Effector CD8-positive, alpha-beta T cell (primary cell): ENCODE measurements around the gene TCEANC2.
A peak's percentile ranks its signal among the peaks of the same experiment; 100 is the strongest.
"Not testable (repeated sequence)": the region's sequence is repeated elsewhere in the genome, so short reads cannot be mapped to it uniquely, and the experiment has no call there.

Experiments
- DNase-seq: peaks from one replicate; lab custom pipeline; 2025; lab: John Stamatoyannopoulos, UW
- total RNA-seq, 4 experiments: gene quantifications; one replicate each; lab custom pipeline; 2026; lab: John Stamatoyannopoulos, UW

TCEANC2 gene
- total RNA-seq: 21.7 to 39.1 (median 33.2) reads per million in 4 experiments

DNA sequence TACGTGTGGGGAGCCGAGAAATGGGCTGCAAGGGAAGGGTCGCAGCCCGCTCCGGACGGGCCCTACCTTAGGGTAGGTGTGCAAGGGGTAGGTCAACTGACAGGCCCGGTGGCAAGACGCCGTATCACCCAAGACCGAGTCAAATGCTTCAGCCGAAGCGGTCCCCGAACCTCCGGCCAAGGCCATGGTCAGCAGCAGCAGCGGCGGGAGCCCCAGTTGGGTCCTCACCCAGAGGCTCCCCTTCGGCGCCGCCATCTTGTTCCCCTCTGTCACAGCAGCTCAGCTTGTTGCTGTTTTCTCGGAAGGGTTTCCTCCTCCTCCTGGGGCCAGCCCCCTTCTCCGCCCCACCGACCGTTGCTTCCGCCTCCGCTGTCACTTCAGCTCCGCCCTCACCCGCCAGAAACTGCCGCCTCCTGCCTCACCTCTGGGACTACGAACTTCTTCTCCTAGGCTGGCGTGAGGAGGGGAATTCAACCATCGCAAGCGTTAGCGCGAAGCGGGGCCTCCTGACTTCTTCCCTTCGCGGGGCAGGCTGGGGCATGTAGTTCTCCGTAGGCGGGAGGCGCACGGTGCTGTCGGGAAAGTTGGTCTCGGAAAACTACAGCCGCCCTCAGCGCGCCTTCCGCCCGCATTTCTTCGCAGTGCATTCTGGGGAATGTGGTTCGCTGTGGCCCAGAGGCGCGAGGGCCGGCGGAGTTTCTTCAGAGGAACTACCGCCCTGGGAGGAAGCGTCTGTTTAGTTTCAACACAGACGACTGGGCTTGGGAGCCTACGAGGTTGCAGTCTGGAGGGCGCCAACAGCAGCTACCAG, at the start of gene TCEANC2, which contains the start of gene TMEM59:
Gene TCEANC2, plus strand, starts transcription at position 675 of the 811 bp plus-strand sequence. CDS start 815 bp downstream, outside the sequence.
Gene TMEM59, minus strand, starts transcription at position 271 of the 811 bp plus-strand sequence. Its CDS starts 16 bp downstream, at position 255.
- peak; percentile 94 for DNase-seq

DNA sequence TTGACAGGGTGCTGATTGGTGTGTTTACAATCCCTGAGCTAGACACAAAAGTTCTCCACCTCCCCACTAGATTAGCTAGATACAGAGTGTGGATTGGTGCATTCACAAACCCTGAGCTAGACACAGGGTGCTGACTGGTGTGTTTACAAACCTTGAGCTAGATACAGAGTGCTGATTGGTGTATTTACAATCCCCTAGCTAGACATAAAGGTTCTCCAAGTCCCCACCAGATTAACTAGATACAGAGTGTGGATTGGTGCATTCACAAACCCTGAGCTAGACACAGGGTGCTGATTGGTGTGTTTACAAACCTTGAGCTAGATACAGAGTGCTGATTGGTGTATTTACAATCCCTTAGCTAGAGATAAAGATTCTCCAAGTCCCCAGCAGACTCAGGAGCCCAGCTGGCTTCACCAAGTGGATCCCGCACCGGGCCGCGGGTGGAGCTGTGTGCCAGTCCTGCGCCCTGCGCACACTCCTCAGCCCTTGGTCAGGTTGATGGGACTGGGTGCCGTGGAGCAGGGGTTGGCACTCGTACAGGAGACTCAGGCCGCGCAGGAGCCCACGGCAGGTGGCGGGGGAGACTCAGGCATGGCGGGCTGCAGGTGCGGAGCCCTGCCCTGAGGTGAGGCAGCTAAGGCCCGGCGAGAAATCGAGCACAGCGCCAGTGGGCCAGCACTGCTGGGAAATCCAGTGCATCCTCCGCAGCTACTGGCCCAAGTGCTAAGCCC, 49.5 kb upstream of the TCEANC2 start:
- DNase-seq: not testable (repeated sequence)

DNA sequence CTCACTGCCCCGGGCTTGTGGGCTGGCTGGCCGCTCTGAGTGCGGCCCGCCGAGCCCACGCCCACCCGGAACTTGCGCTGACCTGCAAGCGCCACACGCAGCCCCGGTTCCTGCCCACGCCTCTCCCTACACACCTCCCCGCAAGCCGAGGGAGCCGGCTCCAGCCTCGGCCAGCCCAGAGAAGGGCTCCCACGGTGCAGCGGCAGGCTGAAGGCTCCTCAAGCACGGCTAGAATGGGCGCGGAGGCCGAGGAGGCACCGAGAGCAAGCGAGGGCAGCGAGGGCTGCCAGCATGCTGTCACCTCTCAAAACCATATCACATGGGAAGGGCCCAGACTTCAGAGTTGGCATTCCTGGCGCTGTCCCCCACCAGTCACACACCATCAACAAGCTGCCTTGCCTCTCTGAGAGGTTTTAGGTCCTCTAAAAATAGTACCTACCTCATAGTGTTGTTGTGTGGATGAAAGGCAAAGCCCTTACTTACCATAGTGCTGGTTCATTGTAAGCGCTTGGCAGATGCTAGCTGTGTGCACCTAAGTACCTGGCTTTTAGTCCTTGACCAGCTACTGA, 48.8 kb upstream of the TCEANC2 start:
- no peak for DNase-seq

DNA sequence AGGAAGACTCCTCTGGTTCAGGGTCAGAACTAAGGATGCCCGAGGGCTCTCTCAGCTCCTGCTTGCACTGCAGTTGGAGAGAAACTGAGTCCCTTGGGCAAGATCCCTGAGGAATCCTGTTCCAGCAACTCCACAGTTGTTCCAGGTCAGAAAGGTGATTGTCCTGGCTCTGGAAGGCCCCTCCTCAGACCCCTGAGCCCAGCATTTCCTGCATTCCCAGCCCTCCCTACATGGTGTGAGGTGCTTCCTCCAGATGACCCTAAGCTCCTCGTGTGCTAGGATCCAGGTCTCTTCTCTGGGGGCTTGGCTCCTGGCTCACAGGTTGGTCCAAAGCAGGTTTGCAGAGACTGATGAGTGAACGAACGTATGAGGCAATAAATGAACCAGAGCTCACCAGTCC, 46.9 kb upstream of the TCEANC2 start:
- DNase-seq: no peak

DNA sequence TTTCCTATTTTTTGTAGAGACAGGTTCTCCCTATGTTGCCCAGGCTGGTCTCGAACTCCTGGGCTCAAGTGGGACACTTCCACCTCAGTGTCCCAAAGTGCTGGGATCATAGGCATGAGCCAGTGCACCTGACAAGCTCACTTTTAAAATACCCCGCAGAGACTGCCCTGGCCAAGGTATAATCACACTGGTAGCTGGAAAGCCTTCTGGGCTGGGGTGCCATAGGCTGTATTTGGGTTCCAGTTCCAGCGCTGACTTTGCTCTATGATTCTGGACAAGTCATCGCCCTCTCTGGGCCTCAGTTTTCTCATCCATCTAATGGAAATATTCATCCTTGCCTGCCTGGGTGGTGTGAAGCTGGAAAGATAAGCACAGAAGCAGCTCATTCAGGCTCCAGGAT, 45.8 kb upstream of the TCEANC2 start:
- no peak for DNase-seq

DNA sequence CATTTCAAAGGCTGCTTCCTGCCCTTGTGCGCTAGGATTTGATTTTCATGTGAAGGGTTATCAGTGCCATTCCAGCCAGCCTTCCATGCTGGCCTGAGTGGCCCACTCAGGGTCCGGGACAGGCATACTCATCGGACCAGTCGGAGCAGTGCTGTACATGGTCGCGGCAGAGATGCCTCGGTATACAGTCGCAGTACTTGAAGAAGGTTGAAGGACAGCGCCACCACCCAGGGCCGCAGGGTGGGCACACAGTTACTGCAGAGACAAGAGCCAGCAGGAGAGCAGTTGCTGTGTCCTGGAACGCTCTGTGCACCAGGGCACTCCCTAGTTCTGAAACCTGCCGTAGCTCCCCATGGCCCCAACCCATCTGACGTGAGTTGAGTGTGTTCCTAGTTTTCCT, 44.5 kb upstream of the TCEANC2 start:
- DNase-seq: no peak

DNA sequence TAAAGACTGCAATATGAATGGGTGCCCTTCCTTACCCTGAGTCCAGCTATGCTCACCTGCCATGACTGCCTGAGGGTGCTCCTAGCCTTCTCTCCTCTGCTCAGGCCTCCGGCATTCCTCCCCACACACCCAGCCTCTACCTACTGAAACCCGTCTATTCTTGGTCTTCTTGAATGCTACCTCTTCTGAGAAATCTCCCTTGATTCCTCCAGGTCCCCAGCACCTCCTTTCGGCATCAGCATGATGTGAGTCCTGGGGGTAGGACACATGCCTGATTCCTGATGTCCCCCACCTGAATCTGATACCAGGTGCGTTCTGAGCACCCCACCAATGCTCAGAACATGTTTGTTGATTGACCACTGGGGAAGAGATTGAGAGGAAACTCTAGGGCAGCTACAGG, 44.0 kb upstream of the TCEANC2 start:
- DNase-seq: no peak

DNA sequence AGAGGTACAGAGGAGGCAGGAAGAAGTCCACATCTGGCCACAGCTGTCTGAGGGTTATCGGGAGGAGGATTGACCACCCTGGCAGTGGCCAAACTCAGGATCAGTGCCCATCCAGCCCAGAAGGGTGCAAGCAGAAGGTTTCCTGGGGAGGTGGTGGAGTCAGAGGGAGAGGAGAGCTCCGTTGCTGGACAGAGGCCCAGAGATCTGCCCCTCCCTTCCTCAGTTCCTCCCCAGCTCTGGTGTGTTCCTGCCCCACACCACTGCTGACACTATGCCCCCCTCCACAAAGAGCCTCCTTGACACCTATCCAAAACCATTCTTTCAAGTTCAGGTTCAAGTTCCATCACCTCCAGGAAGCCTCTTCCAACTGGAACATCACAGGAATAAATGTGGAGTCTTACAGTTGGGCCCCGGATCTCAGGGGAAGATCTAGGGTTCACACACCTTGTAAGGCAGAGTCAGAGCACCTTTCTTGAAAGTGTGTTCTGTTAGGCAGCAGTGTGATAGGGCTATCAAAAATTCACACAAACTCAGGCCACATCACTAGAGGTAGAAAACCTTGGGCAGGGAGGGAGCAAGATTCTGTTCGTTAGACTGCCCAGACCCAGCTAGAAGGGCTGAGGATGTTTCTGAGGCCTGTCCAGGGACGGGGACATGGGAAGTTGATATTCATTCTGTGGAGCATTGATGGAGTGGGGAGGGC, 42.8 kb upstream of the TCEANC2 start:
- no peak for DNase-seq

DNA sequence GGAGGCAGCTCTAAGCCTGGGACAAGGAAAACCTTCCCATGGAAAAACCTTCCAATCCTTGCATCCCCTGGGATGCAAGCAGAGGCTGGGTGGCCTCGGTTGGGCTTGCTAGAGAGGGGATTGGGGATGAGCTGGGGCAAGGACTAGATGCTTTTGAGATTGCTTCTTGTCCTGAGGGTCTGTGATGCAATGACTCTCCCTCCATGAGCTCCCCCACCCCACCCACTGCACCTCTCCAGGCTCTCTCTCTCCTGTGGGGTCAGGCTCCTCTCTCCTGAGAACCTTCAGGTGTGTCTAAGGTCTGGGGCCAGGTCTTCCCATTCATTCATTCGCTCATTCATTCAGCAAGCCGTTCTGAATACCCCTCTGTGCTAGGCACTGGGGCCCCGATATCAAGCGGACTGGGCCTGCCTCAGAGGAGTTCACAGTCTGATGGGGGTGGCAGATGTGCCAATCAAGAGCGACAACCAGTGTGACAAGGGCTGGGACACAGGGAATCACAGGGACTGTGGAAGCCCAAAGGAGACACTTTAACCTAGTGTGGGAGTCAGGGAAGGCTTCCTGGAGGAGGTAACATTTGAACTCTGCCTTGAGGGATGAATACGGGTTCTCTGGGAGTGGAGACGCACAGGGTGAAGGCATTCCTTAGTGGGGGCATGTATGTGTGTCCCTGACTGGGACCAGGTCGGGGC, 41.9 kb upstream of the TCEANC2 start:
- no peak for DNase-seq

DNA sequence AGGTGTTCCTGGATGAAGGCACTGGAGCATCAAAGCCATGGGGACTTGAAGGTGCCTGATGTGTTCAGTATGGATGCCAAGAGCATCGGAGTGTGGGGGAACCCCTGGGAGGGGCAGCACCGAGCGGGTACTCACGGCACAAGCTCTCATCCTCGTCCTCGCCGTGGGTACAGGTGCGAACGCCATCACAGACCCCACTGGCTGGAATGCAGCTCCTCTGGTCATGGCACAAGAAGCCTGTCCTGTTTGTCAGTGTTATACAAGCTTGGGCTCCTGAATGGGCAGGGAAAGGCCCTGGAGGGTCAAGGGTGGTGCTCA, 41.4 kb upstream of the TCEANC2 start:
- DNase-seq: no peak

DNA sequence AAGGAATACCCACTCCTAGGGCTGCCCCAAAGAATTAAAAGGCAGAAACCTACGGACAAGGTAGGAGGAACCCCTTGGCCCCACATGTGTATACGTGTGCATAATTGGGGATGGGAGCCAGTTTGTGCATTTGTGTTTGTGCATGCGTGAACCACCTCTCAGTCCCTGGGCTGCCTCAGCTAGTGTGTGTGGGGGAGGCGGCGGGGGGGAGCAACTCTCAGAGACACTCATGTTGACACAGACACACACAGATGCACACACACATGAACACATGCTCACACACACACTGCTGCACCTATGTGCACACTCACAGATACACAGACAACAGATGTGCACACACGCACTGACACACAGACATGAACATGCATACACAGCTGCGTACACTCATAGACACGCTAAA, 40.5 kb upstream of the TCEANC2 start:
- no peak for DNase-seq

DNA sequence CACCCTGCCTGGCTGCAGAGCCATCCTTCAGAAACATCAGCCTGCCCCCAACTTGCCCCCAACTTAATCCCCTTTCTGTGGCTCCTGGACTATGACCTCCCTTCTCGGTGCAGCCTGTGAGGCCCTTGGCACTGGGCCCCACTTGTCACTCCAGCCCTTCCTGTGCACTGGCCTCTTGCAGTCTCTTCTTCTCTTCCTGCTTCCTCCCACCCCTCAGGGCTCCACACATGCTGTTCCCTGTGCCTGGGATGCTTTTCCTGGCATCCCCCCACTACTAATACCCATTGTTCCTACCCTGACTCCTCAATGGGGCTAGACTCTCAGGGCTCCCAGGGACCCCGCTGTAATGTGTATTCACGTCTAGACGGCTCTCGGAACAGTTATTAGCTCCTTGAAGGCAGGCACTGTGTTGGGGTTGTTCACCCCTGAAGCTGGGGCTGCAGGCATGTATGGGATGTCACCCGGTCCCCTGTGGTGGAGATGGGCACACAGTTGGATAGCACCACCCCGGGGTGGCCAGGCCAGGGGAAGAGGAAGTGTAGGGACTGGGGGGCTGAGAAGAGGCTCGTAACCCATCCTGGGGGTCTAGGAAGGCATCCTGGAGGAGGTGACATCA, 39.9 kb upstream of the TCEANC2 start:
- DNase-seq: no peak

DNA sequence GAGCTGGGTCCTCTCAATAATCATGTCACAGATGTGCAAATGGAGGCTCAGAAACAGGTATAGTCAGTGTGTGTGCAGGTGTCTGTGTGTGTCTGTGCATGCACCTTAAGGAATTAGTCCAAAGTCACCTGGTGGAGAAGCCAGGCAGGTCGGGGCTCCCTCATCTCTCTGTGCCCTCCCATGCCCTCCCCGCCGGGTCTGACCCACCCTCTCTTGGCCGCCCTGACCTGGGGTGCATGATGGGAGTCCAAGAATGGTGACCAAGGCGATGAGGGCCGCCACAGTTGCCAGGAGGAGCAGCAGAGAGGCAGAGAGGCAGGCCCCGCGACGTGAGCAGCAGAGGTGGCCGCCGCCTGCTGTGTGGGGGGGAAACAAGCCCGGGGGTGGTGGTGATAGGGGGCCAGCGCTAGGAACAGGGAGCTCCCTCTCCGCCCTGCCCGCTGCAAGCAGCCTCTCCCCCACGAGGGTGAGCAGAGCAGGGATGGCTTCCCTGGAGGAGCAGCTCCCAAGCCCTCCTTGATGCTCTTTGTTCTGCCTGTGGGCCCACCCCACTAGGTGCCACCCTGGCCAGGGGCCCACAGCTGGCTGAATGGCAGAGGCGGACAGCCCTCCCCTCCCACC, 39.3 kb upstream of the TCEANC2 start:
- DNase-seq: no peak

DNA sequence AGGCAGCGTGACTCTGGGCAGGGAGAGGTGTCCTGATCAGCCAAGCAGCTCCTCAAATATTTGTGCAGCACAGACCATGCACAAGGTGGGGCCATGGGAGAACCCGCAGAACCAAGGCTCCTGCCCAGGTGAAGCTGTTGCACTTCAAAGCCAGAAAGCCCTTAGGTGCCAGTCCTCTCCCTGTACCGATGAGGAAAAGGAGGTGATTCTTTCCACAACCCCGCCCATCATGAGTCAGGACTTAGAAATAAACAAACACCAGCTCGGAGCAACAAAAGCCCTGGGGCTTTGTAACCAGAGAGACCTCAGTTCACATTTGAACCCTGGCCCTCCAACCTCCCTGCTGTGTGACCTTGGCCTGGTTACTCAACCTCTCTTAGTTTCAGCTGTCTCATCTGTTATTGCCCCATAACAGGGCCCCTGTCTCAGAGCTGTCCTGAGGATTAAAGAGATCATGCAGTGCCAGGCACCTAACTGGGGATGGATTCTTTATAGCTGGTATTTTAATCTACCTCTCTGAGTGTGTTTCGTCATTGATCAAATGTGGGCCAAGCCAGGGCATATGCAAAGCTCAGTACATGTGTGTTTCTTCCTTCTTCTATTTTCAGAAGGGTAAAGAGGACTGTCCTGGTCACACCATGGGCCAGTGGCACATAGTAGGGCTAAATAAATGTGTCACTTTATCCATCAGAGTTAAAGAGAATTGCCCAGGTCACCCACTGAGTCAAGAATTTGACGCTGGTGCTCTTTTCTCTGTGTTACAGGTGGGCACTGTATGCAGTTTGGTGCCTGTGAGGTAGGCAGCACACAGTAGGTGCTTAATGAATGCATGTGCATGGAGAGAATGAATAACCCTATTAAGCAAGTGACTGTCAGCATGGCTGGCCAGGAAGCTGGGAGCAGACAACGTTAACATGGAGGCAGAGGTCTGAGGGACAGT, 36.8 kb upstream of the TCEANC2 start:
- DNase-seq: no peak

DNA sequence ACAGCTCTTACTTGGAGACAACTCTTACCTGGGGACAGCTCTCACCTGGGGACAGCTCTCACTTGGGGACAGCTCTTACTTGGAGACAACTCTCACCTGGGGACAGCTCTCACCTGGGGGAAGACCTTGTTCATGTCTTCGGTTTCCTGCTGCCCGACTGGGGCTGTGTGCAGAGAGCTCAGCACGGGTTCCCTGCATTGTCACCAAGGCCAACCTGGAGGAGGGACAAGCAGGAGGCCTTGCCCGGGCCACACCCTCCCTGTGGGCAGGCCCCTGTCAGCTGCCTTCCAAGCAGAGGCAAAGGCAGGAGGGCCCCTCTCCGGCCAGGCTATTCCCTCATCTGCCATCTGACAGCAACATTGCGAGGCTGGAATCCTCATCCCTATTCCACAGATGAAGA, 35.4 kb upstream of the TCEANC2 start, which contains the start of gene LDLRAD1:
Gene LDLRAD1, minus strand, starts transcription at position 208 of the 400 bp plus-strand sequence. Its CDS starts 74 bp downstream, at position 134.
- no peak for DNase-seq

DNA sequence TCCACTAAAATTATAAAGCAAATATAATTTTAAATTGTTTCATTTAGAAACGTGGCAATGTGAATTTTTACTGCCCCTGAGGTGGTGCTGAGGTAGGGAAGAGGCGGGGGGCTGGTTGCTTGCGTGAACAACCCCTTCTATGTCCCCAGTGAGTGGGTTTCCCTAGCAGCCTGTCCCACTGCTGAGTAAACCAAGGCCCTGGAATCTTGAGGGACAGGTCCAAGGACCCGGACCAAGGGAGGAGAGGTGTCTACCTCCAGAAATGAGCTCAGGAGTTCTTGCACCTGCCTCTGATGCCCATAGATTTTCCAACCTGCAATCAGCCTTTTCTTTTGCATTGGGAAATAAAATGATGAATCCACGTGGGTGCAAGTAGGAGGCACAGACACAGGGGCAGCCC, 34.8 kb upstream of the TCEANC2 start:
- no peak for DNase-seq

DNA sequence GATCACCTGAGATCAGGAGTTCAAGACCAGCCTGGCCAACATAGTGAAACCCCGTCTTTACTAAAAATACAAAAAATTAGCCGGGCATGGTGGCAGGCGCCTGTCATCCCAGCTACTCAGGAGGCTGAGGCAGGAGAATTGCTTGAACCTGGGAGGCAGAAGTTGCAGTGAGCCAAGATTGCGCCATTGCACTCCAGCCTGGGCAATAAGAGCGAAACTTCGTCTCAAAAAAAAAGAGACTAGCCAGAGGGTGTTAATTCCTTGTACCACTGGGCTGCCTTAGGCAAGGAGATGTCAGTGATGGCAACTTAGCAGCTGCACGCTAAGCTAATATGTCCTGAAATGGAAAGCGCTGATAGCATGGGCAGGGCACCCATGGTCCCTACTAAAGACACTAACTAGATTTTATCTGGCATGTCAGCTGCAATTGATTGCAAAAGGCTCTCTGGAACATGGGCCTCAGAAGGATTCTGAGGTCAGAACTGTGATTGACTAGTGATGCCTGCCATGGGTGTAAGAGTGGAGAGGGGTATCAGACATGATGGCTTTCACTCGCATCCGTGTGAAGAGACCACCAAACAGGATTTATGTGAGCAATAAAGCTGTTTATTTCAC, 33.7 kb upstream of the TCEANC2 start:
- DNase-seq: not testable (repeated sequence)

DNA sequence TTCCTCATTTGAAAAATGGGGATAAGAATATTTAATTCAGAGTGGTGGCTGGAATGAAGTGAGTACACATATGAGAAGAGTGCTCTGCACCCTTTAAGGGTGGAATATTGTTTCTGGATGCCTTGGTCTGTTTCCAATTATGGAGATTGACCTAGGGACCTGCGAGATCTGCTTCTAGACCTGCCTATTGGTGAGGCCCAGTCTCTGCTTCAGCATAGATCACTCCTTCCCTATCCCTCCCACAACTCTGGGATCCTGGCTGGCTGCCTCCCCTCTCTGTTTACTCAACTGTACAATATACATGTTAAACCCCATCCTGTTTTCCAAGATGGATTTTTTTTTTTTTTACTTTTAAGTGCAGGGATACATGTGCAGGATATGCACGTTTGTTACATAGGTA, 29.1 kb upstream of the TCEANC2 start:
- DNase-seq: no peak

DNA sequence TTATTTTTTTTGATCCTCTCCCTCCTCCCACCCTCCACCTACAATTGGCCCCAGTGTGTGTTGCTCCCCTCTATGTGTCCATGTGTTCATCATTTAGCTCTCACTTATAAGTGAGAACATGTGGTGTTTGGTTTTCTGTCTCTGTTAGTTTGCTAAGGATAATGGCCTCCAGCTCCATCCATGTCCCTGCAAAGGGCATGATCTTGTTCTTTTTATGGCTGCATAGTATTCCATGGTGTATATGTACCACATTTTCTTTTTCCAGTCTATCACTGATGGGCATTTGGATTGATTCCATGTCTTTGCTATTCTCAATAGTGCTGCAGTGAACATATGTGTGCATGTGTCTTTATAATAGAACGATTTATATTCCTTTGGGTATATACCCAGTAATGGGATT, 28.6 kb upstream of the TCEANC2 start:
- not testable (repeated sequence) for DNase-seq
